ENCODE results near the gene HS3ST2. TPM values are rescaled to one million over a fixed set of nuclear protein-coding genes. Genes with fewer than 3 reads are reported as not detected.

The HS3ST2 gene
- 0.39 TPM in 1 of 2 replicates, not detected in the other for total RNA-seq

GRCh38 chr16:22813948-22814710, at the start of gene HS3ST2:
HS3ST2 (plus strand) TSS chr16:22814162; CDS start chr16:22814611, 449 bp downstream.

